Psoas muscle (tissue), 8 donors: Measurements from ENCODE around the gene UGT1A4. TPM values are rescaled to one million over a fixed set of nuclear protein-coding genes. Genes with fewer than 3 reads are reported as not detected.

Source experiments
- ATAC-seq, 4 donors: fragments of 200-7000 bp; cut with Tn5 transposase; one replicate each; pipeline ENCODE4 v1.9.1; 2020; ENCODE audit warnings: moderate library complexity in 3 of 4, mild to moderate bottlenecking in 2 of 4
- DNase-seq, 2 donors: peaks; one replicate each; pipeline ENCODE4 v3.0.0-alpha.2; 2020
- H3K27ac ChIP-seq: fragments of 200-600 bp; one replicate; pipeline ENCODE4 v1.8.0; 2022
- H3K27me3 ChIP-seq, 3 donors: fragments of 200-600 bp in 1 of 3; one replicate each; pipeline versions ENCODE4 v1.6.1 to v1.8.0; 2013 to 2022; ENCODE audit warnings: low read length in 2 of 3, mild to moderate bottlenecking in 2 of 3, moderate library complexity in 1 of 3; ENCODE audit not compliant: insufficient read depth in 3 of 3
- H3K36me3 ChIP-seq, 2 donors: fragments of 200-600 bp in 1 of 2; one replicate each; pipeline versions ENCODE4 v1.6.1 to v1.8.0; 2013 to 2022; ENCODE audit warnings: low read depth in 1 of 2, mild to moderate bottlenecking in 1 of 2, moderate library complexity in 1 of 2; ENCODE audit not compliant: insufficient read depth in 1 of 2
- H3K4me1 ChIP-seq: fragments of 200-600 bp; one replicate; pipeline ENCODE4 v1.8.0; 2022
- H3K4me3 ChIP-seq: fragments of 200-600 bp; one replicate; pipeline ENCODE4 v1.8.0; 2022; ENCODE audit warnings: mild to moderate bottlenecking
- H3K9me3 ChIP-seq: fragments of 200-600 bp; one replicate; pipeline ENCODE4 v1.8.0; 2022
- CTCF ChIP-seq: fragments of 200-600 bp; IDR thresholded peaks from one replicate; pipeline ENCODE4 v1.8.0; 2022; ENCODE audit warnings: antibody characterized with exemption
- WGBS, 3 donors: extraction: QIAGEN DNeasy Blood & Tissue Kit; methylation state at CpG; one replicate each; pipeline versions ENCODE4 v1.1.6 to v1.1.7; 2013; 5-methylcytosine and 5-hydroxymethylcytosine counted together
- intact Hi-C, 2 donors: fragments of 100-400 bp; cut with DNase I; formaldehyde crosslinking; loops; one replicate each; pipeline versions ENCODE4 v1.11.0 to v1.14.2; 2022
- polyA plus RNA-seq, 3 donors: library from polyadenylated mRNA; stranded (reverse); fragments of 200-250 nt; gene quantifications; one replicate each; pipeline ENCODE4 v1.2.3, GENCODE V29; 2013
- total RNA-seq, 4 donors: library from RNA; stranded (reverse); fragmentation: NEBNext Ultra II Directional in 2 of 4; extraction: Animal tissue kit (Norgen Biotek cat#: 25700) in 2 of 4; gene quantifications; one replicate each; pipeline versions ENCODE4 v1.2.1 to v1.2.4, GENCODE V29; 2021 to 2023
- donor health status: healthy with polysubstance abuse.
- donor health status: DM: no; HTN: no; CAD: no; lungs with moderate emphysema.
- donor health status: Bipolar disorder and iron deficiency.
- donor health status: healthy.
- donor health status: DM: yes; HTN: yes; CAD: no.
- donor health status: DM: no; HTN: no; CAD: no.
- donor health status: DM: no; HTN: no; CAD: no.
- donor health status: DM: yes; HTN: yes; CAD: no.

The UGT1A4 gene
- total and polyA plus RNA-seq, 7 donors, result not detected

DNA sequence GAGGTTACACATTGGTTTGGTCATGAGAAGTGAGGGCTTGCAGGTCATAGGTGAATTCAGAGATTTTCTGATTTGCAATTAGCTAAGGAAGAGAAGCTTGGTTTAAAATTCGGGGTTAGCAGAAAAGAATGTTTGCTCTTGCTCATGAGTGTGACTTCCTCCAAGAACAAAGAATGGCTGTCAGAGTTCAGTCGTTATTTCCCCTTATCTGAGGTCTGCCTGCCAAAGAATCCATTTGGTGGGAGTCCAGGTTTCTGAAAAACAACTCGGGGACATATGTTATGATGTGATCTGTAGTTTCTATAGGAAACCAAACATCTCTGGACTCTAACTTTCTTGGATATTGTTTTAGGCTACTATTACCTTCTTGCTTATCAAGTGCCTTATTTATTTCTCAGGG is 29.0 kb upstream of the UGT1A4 start:
- DNase-seq (no peak), ATAC-seq (no peak)
- H3K27ac ChIP-seq, result no peak overlapping the region
- no peaks in the 10 kb centered on the region for H3K36me3 ChIP-seq
- no peaks in the 10 kb centered on the region for H3K4me1 ChIP-seq
- no peak for TF ChIP-seq CTCF
- H3K9me3 ChIP-seq, result no peaks in the 10 kb centered on the region
- 12 to 15% (median 14%) methylated on average over 3 of the region's 3 CpGs for WGBS, 3 donors
- H3K27me3 ChIP-seq, result peaks cover 0 to 4% (median 0%) of the 10 kb centered on the region in 3 donors
- H3K4me3 ChIP-seq, result no peak overlapping the region
- intact Hi-C loops, result no loop called here

- intact Hi-C loops, result no loop called here
- 59 to 63% (median 61%) methylated on average over 4 of the region's 4 CpGs for WGBS, 3 donors
- peaks cover 0 to 4% (median 0%) of the 10 kb centered on the region in 3 donors for H3K27me3 ChIP-seq
- H3K36me3 ChIP-seq, result no peaks in the 10 kb centered on the region
- H3K4me3 ChIP-seq, result no peak overlapping the region
- no peaks in the 10 kb centered on the region for H3K4me1 ChIP-seq
- DNase-seq (no peak), ATAC-seq (no peak)
- TF ChIP-seq CTCF, result no peak
- no peaks in the 10 kb centered on the region for H3K9me3 ChIP-seq
- H3K27ac ChIP-seq, result no peak overlapping the region
Observed at GRCh38 chr2:233690444-233690843, 28.1 kb upstream of the UGT1A4 start.

- Histone ChIP-seq H3K4me1 (no peaks in the 10 kb centered on the region), H3K4me3 (no peak overlapping the region), H3K27me3 (peaks cover 0 to under 1% (median 0%) of the 10 kb centered on the region in 3 donors), H3K27ac (no peak overlapping the region), H3K36me3 (no peaks in the 10 kb centered on the region), H3K9me3 (no peaks in the 10 kb centered on the region)
- TF ChIP-seq CTCF, result no peak
- 84 to 87% (median 85%) methylated on average over 11 of the region's 11 CpGs for WGBS, 3 donors
- ATAC-seq (no peak), DNase-seq (no peak)
- intact Hi-C loops, result no loop called here
Observed at GRCh38 chr2:233691443-233692433, 26.8 kb upstream of the UGT1A4 start.

DNA sequence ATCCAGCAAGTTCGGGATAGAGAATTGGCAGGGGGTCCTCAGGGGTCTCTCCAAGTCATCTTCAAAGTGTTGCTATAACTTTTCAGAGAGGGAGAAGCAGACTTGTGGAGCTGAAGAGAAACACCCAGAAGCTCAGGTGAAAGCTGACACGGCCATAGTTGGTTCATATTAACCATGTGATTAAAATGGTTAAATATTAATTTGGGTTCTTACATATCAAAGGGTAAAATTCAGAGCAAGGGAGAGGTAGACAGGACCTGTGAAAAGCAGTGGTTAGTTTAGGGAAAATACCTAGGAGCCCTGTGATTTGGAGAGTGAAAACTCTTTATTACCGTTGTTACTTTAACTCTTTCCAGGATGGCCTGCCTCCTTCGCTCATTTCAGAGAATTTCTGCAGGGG is 25.9 kb upstream of the UGT1A4 start, which contains the start of gene UGT1A6:
UGT1A6 (plus strand) TSS at position 243 of the 400 bp plus-strand sequence; CDS start at position 358, 115 bp downstream.
- 77 to 86% (median 85%) methylated on average over 4 of the region's 4 CpGs for WGBS, 3 donors
- Histone ChIP-seq H3K4me1 (no peaks in the 10 kb centered on the region), H3K9me3 (no peaks in the 10 kb centered on the region), H3K27ac (no peak within 1 kb of the TSS), H3K27me3 (no peaks in the 10 kb centered on the region), H3K4me3 (no peak within 1 kb of the TSS), H3K36me3 (no peaks in the 10 kb centered on the region)
- ATAC-seq (no peak), DNase-seq (no peak)
- intact Hi-C loops, result no loop called here
- TF ChIP-seq CTCF, result no peak
